Measurements from ENCODE around the gene ARL2BP. TPM values are rescaled to one million over a fixed set of nuclear protein-coding genes. Genes with fewer than 3 reads are reported as not detected.

The ARL2BP gene
- total RNA-seq, 1 donor from 2014 or later: 67.4 TPM

GRCh38 chr16:57279780-57280638 is 35.0 kb downstream of the ARL2BP start:
- DNase-seq (ENCODE audit: extremely low spot score, unreplicated experiment): no peak
- no peak overlapping the region for H3K4me3 Mint-ChIP-seq (ENCODE audit: unreplicated experiment)
- H3K27ac Mint-ChIP-seq (ENCODE audit: unreplicated experiment): no peak overlapping the region
- no peaks in the 10 kb centered on the region for H3K36me3 Mint-ChIP-seq (ENCODE audit: unreplicated experiment)
- H3K4me1 Mint-ChIP-seq (ENCODE audit: unreplicated experiment): peaks cover 29% of the 10 kb centered on the region
- no peak for TF ChIP-seq CTCF (IDR thresholded peaks at IDR 0.05)
- no peaks in the 10 kb centered on the region for H3K9me3 Mint-ChIP-seq (ENCODE audit: unreplicated experiment)
- peaks cover 3% of the 10 kb centered on the region for H3K27me3 Mint-ChIP-seq (ENCODE audit: unreplicated experiment)

GRCh38 chr16:57281791-57282190 is 36.7 kb downstream of the ARL2BP start:
- DNase-seq (ENCODE audit: extremely low spot score, unreplicated experiment): no peak
- H3K4me1 Mint-ChIP-seq (ENCODE audit: unreplicated experiment): peaks cover 25% of the 10 kb centered on the region
- no peaks in the 10 kb centered on the region for H3K36me3 Mint-ChIP-seq (ENCODE audit: unreplicated experiment)

GRCh38 chr16:57282510-57283213 is 37.6 kb downstream of the ARL2BP start:
- TF ChIP-seq CTCF (IDR thresholded peaks at IDR 0.05): no peak
- H3K4me3 Mint-ChIP-seq (ENCODE audit: unreplicated experiment): no peak overlapping the region
- H3K4me1 Mint-ChIP-seq (ENCODE audit: unreplicated experiment): peaks cover 18% of the 10 kb centered on the region
- H3K27me3 Mint-ChIP-seq (ENCODE audit: unreplicated experiment): peaks cover 3% of the 10 kb centered on the region
- DNase-seq (ENCODE audit: extremely low spot score, unreplicated experiment): no peak
- no peaks in the 10 kb centered on the region for H3K36me3 Mint-ChIP-seq (ENCODE audit: unreplicated experiment)
- H3K9me3 Mint-ChIP-seq (ENCODE audit: unreplicated experiment): no peaks in the 10 kb centered on the region
- no peak overlapping the region for H3K27ac Mint-ChIP-seq (ENCODE audit: unreplicated experiment)

More at GRCh38 chr16:57281791-57282190, 36.7 kb downstream of the ARL2BP start:
- no peak for TF ChIP-seq CTCF (IDR thresholded peaks at IDR 0.05)
- H3K4me3 Mint-ChIP-seq (ENCODE audit: unreplicated experiment): no peak overlapping the region
- H3K27ac Mint-ChIP-seq (ENCODE audit: unreplicated experiment): no peak overlapping the region
- no peaks in the 10 kb centered on the region for H3K9me3 Mint-ChIP-seq (ENCODE audit: unreplicated experiment)
- H3K27me3 Mint-ChIP-seq (ENCODE audit: unreplicated experiment): peaks cover 3% of the 10 kb centered on the region

- H3K4me3 Mint-ChIP-seq (ENCODE audit: unreplicated experiment): peak overlapping the region; percentile 66
- TF ChIP-seq CTCF (IDR thresholded peaks at IDR 0.05): no peak
- no peaks in the 10 kb centered on the region for H3K9me3 Mint-ChIP-seq (ENCODE audit: unreplicated experiment)
- H3K27me3 Mint-ChIP-seq (ENCODE audit: unreplicated experiment): peaks cover 3% of the 10 kb centered on the region
- DNase-seq (ENCODE audit: extremely low spot score, unreplicated experiment): no peak
- H3K27ac Mint-ChIP-seq (ENCODE audit: unreplicated experiment): no peak overlapping the region
- H3K36me3 Mint-ChIP-seq (ENCODE audit: unreplicated experiment): no peaks in the 10 kb centered on the region
- peaks cover 12% of the 10 kb centered on the region for H3K4me1 Mint-ChIP-seq (ENCODE audit: unreplicated experiment)
Measured at GRCh38 chr16:57283214-57283958, 38.3 kb downstream of the ARL2BP start.

- Mint-ChIP-seq H3K36me3 (ENCODE audit: unreplicated experiment) (no peaks in the 10 kb centered on the region), H3K4me3 (ENCODE audit: unreplicated experiment) (peak overlapping the region; percentile 66), H3K4me1 (ENCODE audit: unreplicated experiment) (peaks cover 12% of the 10 kb centered on the region), H3K27ac (ENCODE audit: unreplicated experiment) (no peak overlapping the region), H3K27me3 (ENCODE audit: unreplicated experiment) (peaks cover 3% of the 10 kb centered on the region), H3K9me3 (ENCODE audit: unreplicated experiment) (no peaks in the 10 kb centered on the region)
- TF ChIP-seq CTCF (IDR thresholded peaks at IDR 0.05): no peak
- no peak for DNase-seq (ENCODE audit: extremely low spot score, unreplicated experiment)
Measured at GRCh38 chr16:57283959-57284208, 38.8 kb downstream of the ARL2BP start.
